HG02981 (cell line): Measurements from ENCODE around the gene TXNDC11.

Experiments used
- ATAC-seq: cut with Tn5 transposase; IDR thresholded peaks from one replicate; pipeline ENCODE4 v1.9.1; 2021; ENCODE audit warnings: mild to moderate bottlenecking, moderate library complexity; ENCODE audit not compliant: unreplicated experiment

TXNDC11 gene

DNA sequence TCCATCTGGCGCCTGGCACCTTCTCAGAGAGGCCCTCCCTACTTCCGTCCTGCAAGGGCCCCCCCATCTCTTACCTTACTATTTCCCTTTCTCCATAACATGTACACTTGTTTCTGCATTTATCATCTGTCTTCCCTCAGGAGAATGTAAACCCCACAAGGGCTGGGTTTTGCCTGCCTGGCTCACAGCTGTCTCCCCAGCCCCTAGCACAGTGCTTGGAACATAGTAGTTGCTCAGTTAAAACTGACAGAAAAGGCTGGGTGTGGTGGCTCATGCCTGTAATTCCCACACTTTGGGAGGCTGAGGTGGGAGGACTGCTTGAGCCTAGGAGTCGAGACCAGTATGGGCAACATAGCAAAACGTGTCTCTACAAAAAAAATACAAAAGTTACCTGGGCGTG is 80.1 kb downstream of the TXNDC11 start:
- no peak for ATAC-seq

DNA sequence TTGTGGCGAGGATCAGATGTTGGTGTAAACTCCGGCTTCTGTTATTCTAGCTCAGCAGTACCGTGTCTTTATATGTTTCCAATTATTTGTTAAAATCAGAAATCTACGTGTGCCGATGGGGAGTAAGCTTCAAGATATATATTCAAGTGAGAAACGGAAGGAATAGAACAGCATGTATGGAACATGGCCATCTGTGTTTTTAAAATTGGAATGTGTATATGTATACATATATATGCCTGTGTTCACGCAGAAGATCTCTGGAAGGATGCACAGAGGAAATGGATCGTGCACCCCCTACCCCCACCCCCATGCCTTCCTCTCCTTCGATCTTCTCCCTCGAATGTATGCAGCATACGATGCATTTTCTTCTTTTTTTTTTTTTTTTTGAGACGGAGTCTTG is 82.1 kb downstream of the TXNDC11 start:
- ATAC-seq: no peak

DNA sequence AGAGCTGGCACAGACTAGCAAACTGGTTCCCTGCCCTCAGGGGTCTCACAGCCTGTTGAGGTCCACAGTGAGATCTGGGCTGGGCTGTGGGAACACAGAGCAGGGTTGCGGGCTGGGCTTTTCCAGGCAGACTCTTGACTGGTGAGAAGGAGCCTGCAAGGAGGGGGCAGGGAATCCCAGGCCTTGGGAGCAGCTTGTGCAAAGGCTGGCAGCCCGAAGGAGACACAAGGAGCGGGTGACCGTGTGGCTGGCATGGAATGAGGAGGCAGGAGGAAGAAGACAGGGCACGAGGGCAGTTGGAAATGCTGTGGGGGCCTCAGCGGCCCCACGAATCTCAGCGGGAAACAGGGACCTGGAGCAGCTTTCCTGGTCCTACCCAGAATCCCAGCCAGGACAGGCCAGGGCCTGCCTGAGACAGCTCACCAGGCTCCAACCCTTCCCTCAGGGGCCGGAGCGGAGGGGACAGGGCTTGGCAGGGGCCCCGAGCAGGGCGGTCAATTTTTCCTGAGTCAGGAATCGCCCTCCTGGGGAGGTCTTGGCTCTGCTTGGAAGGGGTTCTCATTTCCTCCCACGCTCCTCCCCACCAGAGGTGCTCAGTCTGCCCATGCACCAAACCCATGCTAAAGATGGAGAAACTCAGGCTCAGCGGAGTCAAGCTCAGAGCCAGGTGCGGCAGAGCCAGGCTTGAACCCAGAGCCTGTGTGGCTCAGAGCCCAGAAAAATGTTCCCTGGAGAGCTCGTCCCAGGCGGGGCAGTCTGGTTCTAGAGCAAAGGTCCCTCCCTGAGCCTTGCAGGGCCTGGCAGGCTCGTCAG is 83.6 kb downstream of the TXNDC11 start:
- no peak for ATAC-seq

DNA sequence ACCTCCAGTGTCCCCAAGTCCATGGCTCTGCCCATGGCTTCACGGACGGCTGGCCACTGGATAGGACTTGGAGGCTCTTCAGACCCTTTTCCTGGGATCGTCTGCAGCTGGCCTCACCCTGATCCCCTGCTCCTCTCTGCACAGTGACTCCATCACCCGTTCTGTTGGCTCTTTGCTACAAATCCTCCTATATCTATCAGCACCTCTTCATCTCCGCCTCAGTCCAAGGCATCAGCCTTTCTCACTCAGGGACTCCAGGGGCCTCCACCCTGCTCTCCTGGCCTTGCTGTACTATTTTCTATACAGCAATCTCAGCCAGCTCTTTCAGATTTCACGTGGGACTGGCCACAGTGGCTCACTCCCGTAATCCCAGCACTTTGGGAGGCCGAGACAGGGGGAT is 85.1 kb downstream of the TXNDC11 start:
- no peak for ATAC-seq

DNA sequence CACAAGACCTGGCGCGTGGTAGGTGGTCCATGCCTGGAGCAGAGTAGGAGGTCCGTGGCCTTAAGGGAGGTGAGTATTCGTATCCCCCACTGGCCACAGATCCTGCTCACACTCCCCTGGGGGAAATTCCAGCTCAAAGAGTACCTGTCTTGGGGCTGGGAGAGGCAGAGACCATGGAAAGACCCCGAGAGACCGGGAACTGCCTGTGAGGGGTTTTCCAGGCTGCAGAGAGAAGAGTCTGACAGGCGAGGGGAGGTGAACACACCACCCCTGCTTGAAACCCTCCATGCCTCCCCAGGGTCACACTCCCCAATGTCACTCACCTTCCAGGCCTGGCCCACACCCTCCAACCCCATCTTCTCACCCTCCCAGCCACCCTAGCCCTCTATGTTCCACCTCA is 87.0 kb downstream of the TXNDC11 start:
- no peak for ATAC-seq

DNA sequence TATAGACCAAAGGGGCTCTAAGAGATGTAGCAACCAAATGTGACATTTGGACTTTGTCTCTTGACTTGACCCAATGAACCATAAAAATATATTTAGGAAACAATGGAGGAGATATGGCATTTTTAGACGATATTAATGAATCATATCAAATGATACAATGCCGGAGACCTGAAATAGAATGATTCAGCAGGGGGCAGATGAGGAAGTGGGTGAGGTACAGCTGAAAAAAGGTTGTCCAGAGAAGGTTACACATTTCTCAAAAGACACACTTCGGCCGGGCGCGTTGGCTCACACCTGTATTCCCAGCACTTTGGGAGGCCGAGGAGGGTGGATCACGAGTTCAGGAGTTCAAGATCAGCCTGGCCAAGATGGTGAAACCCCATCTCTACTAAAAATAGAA is 90.9 kb downstream of the TXNDC11 start:
- no peak for ATAC-seq

DNA sequence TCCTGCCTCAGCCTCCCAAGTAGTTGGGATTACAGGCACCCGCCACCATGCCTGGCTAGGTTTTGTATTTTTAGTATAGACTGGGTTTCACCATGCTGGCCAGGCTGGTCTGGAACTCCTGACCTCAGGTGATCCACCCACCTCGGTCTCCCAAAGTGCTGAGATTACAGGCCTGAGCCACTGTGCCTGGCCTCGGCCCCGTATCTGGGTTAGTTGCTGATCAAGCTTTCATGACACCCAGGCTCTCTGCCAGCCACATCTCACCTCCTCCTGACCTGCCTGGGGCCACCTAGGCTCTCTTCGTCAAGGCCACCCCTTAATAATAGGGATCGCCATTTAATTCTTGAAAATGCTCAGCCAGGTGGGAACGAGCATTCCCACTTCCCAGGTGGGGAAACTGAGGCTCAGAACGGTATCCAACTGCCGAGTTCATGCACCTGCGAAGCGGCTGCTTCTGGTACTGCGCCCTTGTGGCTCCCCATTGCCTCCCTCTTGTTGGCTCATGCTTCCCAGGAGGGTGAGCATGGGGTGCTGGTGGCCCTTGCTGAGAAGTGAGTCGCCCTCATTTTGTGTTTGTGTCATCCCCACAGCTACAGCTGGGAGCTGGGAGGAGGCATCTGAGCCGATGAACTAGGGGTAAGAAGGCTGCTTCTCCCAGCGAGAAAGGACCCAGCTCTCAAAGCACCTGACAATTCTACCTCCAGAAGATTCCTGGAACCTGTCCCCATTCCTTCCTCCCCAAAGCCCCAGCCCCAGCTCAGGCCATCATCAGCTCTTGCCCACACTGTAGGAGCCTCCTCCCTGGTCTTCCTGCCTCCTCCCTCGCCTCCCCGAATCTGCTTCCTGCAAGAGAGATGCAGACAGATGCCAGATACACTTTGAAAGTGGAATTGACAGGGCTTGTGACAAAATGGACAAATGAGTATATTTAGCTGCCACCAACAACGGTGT is 91.7 kb downstream of the TXNDC11 start:
- ATAC-seq: no peak

DNA sequence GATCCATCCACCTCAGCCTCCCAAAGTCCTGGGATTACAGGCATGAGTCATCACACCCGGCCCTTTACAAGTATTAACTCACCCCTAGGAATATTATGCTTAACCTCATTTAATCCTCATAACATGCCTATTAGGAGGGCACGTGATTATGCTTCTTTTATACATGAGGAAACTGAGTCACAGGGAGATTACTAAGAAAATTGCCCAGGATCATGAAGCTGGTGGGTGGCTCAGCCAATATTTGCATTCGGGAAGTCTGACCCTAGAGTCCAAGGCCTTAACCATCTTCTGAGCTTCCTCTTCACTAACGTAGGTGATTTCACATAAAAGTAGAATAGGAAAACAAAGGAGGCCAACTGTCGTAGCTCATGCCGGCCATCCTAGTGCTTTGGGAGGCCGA is 93.4 kb downstream of the TXNDC11 start:
- ATAC-seq: no peak

DNA sequence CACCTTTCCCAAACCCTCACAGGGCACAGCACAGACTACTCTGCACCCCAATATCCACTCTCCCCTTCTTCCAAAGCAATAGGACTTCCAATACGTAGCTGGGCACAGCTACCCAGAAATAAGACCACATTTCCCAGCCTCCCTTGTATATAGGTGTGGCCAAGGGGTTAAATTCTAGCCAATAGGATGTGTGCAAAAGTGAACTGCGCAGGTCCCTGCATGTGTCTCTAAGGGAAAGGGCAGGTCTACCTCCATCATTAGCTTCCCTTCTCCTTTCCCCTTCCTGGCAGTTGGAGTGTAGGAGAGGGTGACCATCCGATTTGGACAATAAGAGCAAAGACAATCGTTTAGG is 99.9 kb downstream of the TXNDC11 start:
- ATAC-seq: no peak

DNA sequence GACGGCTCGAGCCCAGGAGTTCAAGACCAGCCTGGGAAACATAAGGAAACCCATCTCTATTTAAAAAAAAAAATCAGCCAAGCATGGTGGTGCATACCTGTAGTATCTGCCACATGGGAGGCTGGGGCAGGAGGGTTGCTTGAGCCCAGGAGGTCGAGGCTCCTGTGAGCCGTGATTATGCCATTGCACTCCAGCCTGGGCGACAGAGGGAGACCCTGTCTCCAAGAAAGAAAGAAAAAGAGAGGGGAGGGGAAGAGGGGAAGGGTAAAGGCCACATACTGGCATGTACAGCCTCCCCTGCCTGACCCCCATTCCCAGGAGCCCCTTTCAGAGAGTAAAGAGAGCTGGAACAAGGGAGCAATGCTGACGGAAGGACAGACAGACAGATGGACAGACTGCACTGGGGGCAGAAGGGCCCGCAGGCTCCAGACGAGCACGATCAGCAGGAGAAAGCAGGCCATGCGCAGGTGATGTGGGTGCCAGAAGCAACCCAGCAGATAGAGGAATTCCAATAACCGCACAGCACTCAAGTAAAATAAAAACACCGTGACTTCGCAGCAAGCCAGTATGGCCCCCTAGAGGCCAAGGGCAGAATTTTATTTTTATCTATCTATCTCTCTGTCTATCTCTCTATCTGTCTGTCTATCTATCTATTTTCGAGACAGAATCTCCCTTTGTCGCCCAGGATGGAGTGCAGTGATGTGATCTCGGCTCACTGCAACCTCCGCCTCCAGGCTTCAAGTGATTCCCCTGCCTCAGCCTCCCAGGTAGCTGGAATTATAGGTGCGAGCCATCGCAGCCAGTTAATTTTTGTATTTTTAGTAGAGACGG is 101.5 kb downstream of the TXNDC11 start:
- ATAC-seq: no peak

DNA sequence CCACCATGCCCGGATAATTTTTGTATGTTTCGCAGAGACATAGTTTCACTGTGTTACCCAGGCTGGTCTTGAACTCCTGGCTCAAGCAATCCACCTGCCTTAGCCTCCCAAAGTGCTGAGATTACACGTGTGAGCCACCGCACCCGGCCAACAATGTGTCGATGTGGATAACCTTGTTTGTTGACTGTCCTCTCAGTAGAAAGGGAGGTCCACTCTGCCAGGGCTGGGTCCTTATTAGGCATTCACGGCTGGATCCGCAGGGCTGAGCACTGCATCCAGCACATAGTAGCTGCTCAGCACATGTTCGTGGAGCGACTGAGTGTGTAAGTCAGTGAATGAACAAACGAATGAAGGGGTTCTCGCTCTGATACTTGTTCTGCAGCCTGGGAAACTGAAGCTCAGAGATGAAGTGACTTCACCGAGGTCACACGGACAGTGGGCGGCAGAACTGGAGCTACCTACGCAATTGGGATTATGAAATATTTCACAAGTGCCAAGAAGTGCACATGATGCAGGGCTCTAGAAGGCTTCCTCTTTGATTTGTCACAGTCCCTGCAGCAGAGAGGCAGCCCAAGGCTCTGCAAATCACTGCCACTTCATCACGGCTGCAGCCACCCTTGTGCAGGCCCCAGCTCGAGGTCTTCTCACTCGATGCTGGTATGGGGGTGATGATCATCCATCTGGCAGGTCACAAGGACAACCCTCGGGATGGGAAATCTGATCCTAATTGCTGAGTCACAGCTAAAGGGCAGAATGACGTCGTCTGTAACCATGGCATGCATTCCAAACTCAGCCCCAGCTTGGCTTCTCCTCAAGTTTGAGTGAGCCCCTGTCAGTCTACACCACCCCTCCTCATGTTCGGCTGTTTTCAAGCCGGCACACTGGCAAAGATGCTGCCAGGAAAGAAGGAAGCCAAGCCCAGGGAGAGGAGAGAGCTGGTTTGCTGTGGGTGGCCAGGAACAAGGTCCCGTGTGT is 102.4 kb downstream of the TXNDC11 start:
- no peak for ATAC-seq

DNA sequence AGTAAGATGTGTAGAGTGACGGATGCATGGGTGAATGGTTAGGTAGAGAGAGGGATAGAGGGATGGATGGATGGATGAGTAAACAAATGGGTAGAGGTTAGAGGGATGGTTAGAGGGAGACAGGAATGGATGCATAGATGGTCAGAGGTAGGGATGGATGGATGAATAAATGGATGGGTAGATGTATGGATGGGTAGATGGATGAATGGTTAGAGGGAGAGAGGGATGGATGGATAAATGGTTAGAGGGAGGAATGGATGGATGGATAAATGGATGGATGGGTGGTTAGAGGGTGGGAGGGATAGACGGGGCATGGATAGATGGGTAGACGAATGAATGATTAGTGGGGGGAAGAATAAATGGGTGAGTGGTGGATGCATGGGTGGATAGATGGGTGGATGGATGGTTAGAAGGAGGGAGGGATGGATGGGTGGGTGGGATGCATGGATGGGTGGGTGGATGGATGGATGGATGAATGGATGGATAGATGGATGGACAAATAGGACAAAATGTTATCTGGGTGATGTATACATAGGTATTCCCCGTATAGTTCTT is 103.6 kb downstream of the TXNDC11 start:
- ATAC-seq: no peak

DNA sequence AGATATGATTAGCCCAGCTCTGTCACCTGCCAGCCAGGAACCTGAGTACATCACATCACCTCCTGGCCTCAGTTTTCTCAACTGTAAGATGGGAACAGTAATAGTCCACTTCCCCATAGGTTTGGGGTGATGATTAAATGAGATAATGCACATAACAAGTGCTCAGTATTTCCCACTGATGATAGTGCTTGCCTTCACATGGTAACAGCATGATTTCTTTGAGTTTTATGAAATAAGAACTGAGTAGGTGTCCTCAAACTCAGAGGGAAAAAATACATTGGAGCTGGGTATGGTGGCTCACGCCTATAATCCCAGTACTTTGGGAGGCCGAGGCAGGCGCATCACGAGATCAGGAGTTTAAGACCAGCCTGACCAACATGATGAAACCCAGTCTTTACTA is 104.5 kb downstream of the TXNDC11 start:
- no peak for ATAC-seq

DNA sequence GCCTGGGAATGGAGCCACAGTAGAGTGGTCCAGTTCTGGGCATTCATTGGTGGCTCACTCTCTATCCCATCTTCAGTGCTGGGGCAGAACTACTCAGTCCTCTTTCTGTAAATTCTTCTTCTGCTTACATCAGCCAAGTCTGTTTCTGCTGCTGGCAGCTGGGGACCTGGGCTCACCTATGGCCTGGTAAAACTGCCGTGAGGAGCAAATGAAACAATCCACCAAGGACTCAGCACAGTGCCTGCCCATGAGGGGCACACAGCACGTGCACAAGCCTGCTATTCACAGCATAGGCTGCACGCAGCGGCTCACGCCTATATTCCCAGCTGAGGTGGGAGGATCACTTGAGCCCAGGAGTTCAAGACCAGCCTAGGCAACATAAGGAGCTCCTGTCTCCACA is 105.3 kb downstream of the TXNDC11 start:
- ATAC-seq: no peak

DNA sequence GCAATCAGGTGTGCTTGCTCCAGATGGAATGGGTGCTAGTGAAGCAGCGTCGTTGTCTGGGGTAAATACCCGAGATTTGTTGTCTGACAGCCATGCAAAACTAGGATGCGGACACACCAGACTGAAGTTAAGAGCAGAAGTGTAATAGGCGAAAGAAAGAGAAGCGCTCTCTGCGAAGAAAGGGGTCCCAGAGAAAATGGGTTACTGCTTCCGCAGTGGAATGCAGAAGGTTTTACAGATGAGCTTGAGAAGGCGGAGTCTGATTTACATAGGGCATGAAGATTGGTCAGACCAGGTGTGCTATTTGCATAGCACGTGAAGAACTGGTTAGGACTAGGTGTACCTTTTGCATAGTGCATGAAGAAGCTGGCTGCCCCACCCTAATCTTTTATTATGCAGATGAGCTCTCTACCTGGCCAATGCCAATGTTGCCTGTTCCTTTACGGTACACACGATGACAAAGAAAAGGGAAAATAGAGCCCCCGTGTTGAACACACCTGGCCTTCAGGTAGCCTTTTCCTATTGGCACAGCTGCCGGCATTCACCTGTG is 106.4 kb downstream of the TXNDC11 start:
- ATAC-seq: no peak

DNA sequence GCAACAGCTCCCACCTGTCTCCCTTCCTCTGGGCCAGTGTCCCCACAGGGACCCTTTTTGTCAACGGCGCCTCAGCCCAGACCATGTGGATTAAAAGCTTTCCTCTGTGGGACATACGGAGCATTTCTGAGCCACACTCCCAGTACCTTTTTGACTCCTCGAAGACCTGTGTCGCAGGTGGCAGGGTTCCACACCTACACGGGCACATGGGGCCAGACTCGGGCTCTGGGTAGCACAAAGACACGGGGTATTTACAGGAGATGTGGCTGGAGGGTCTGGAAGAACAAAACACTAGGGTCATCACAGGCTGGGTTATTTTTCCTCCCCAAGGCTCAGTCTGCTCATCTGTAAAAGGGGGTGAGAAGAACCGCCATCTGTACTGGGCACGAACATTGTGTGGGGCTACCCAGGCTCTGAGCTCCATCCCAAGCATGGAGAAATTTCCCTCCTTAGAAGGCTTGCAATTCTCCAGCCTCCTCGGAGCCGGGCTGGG is 106.9 kb downstream of the TXNDC11 start:
- no peak for ATAC-seq

DNA sequence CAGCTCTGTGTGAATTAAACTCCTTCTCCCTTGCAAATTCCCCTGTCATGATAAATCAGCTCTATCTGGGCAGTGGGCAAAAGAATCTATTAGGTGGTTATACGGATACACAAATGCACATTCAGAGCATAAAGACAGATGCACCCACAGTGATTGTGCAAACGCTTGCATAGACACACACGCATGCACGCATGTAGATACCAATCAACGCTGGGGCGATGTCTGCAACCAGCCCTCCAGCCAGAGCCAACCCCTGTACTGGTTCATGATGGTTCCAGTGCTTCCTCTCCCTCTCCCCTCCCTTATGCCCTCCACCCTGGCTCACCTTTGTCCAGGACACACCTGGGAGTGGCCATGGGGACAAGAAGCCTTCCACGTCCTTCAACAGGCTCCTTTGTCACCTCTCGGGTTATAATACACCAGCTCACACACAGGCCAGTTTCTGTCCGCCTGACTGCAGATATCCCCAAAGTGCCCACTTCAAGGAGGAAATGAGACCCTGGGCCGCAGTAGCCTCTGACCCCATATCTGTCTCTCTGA is 107.5 kb downstream of the TXNDC11 start:
- ATAC-seq: no peak

DNA sequence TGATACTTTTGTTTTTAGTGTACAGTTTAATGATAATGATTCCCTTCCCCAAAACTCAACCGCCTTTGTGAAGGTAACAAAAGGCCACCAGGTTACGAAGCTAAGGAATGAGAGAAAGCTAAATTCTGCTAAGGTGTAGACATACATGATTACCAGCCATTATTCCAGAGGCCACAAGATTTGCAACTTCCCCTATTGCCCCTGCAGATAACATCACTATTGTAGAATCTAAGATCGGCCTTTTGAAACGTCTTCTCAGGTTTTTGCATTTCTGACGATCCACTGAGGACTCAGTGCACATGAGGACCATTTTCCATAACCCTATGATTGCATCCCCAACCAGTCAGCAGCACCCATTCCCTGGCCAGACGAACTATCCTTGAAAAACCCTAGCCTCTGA is 108.3 kb downstream of the TXNDC11 start:
- ATAC-seq: no peak

DNA sequence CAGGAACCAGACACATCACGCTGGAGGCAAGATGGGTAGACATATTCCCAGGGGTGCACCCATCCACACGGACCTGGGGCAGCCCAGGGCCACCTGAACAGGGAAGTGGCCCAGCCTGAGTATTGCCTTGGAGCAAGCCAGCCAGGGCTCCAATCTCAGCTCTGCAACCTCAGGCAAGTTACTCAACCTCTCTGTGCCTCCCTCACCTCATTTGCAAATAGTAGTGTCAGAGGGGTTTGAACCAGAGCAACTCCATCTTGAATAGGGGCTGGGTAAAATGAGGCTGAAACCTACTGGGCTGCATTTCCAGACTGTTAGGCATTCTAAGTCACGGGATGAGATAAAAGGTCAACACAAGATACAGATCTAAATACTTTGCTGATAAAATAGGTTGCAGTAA is 109.5 kb downstream of the TXNDC11 start:
- ATAC-seq: no peak
